Muscle of leg (tissue), 11 donors: ENCODE measurements around the gene KCNN3. TPM values are rescaled to one million over a fixed set of nuclear protein-coding genes. Genes with fewer than 3 reads are reported as not detected.

Experiments used
- DNase-seq: peaks from one replicate; pipeline ENCODE4 v3.0.0; 2013
- H3K27ac ChIP-seq: one replicate; pipeline ENCODE4 v1.5.1; 2013; ENCODE audit warnings: mild to moderate bottlenecking, low read length, control low read depth
- H3K27me3 ChIP-seq: one replicate; pipeline ENCODE4 v1.6.1; 2013; ENCODE audit warnings: low read length; ENCODE audit not compliant: control insufficient read depth, insufficient read depth
- H3K36me3 ChIP-seq: one replicate; pipeline ENCODE4 v1.6.1; 2013; ENCODE audit warnings: low read length; ENCODE audit not compliant: control insufficient read depth, insufficient read depth
- H3K4me1 ChIP-seq: one replicate; pipeline ENCODE4 v1.6.1; 2013; ENCODE audit warnings: low read length; ENCODE audit not compliant: control insufficient read depth, insufficient read depth
- H3K4me3 ChIP-seq: one replicate; pipeline ENCODE4 v1.5.1; 2013; ENCODE audit warnings: low read length, control low read depth
- H3K9me3 ChIP-seq: replicated peaks from 2 replicates; pipeline ENCODE4 v1.6.1; 2013; ENCODE audit warnings: low read depth, low read length; ENCODE audit not compliant: control insufficient read depth
- WGBS: methylation state at CpG from one replicate; pipeline ENCODE4 v1.1.5; 2013; ENCODE audit warnings: missing lambda C conversion rate; ENCODE audit not compliant: insufficient coverage; 5-methylcytosine and 5-hydroxymethylcytosine counted together
- polyA plus RNA-seq, 8 donors: library from polyadenylated mRNA; unstranded; fragments of 120-200 nt; gene quantifications; one replicate each; pipeline versions ENCODE4 v1.2.1 to v1.2.3, GENCODE V29; 2013; ENCODE audit warnings: inconsistent platforms in 1 of 8, low replicate concordance in 1 of 8; ENCODE audit not compliant: insufficient read length in 8 of 8, insufficient read depth in 1 of 8
- total RNA-seq: library from RNA; stranded (reverse); fragments of 120-200 nt; gene quantifications from one replicate; pipeline ENCODE4 v1.2.4, GENCODE V29; 2013

KCNN3 gene
- total and polyA plus RNA-seq, 9 donors, result 5.1 to 9.6 (median 7.5) TPM

- Histone ChIP-seq H3K4me1 (peaks cover 27% of the 10 kb centered on the region), H3K27ac (no peak overlapping the region), H3K27me3 (peaks cover 10% of the 10 kb centered on the region), H3K4me3 (no peak overlapping the region), H3K9me3 (no peaks in the 10 kb centered on the region), H3K36me3 (peaks cover 4% of the 10 kb centered on the region)
- 28% methylated on average over 3 of the region's 3 CpGs for WGBS
- no peak for DNase-seq
These were observed 104.1 kb downstream of the KCNN3 start for GRCh38 chr1:154765970-154766369.

- Histone ChIP-seq H3K4me1 (peaks cover 33% of the 10 kb centered on the region), H3K4me3 (no peak overlapping the region), H3K9me3 (no peaks in the 10 kb centered on the region), H3K27me3 (peaks cover 17% of the 10 kb centered on the region), H3K27ac (no peak overlapping the region), H3K36me3 (peaks cover 4% of the 10 kb centered on the region)
- DNase-seq, result no peak
- WGBS, result no CpG with 5 or more reads among the region's 3 CpGs
These were observed 105.3 kb downstream of the KCNN3 start for GRCh38 chr1:154764773-154765172.

GRCh38 chr1:154764181-154764580, 105.9 kb downstream of the KCNN3 start:
- peaks cover 33% of the 10 kb centered on the region for H3K4me1 ChIP-seq
- peaks cover 17% of the 10 kb centered on the region for H3K27me3 ChIP-seq
- DNase-seq, result no peak
- H3K9me3 ChIP-seq, result no peaks in the 10 kb centered on the region
- no peak overlapping the region for H3K27ac ChIP-seq
- no CpG with 5 or more reads among the region's 1 CpG for WGBS
- H3K36me3 ChIP-seq, result peaks cover 3% of the 10 kb centered on the region
- no peak overlapping the region for H3K4me3 ChIP-seq

- peaks cover 17% of the 10 kb centered on the region for H3K27me3 ChIP-seq
- 4% methylated on average over 42 of the region's 54 CpGs for WGBS
- H3K9me3 ChIP-seq, result no peaks in the 10 kb centered on the region
- H3K27ac ChIP-seq, result no peak overlapping the region
- no peak for DNase-seq
- H3K4me3 ChIP-seq, result peak overlapping the region; percentile 11
- no peaks in the 10 kb centered on the region for H3K36me3 ChIP-seq
- peaks cover 6% of the 10 kb centered on the region for H3K4me1 ChIP-seq
These were observed 109.6 kb downstream of the KCNN3 start for GRCh38 chr1:154760469-154760933.

GRCh38 chr1:154759793-154760192, 110.3 kb downstream of the KCNN3 start:
- Histone ChIP-seq H3K4me3 (no peak overlapping the region), H3K9me3 (no peaks in the 10 kb centered on the region), H3K4me1 (peaks cover 6% of the 10 kb centered on the region), H3K27me3 (peaks cover 17% of the 10 kb centered on the region), H3K27ac (no peak overlapping the region), H3K36me3 (no peaks in the 10 kb centered on the region)
- no peak for DNase-seq
- WGBS, result 100% methylated on average over 2 of the region's 8 CpGs

- 85% methylated on average over 3 of the region's 7 CpGs for WGBS
- H3K36me3 ChIP-seq, result peaks cover 2% of the 10 kb centered on the region
- H3K27me3 ChIP-seq, result peaks cover 16% of the 10 kb centered on the region
- H3K4me3 ChIP-seq, result no peak overlapping the region
- H3K4me1 ChIP-seq, result peaks cover 6% of the 10 kb centered on the region
- H3K27ac ChIP-seq, result no peak overlapping the region
- no peaks in the 10 kb centered on the region for H3K9me3 ChIP-seq
- DNase-seq, result no peak
These were observed 110.9 kb downstream of the KCNN3 start for GRCh38 chr1:154759196-154759595.

GRCh38 chr1:154758346-154758745, 111.7 kb downstream of the KCNN3 start:
- WGBS, result 88% methylated on average over 4 of the region's 6 CpGs
- Histone ChIP-seq H3K27ac (no peak overlapping the region), H3K27me3 (peaks cover 15% of the 10 kb centered on the region), H3K4me1 (peaks cover 6% of the 10 kb centered on the region), H3K36me3 (peaks cover 2% of the 10 kb centered on the region), H3K4me3 (no peak overlapping the region), H3K9me3 (no peaks in the 10 kb centered on the region)
- DNase-seq, result no peak

GRCh38 chr1:154756793-154757548, 113.1 kb downstream of the KCNN3 start:
- no peak overlapping the region for H3K4me3 ChIP-seq
- no peak for DNase-seq
- no peaks in the 10 kb centered on the region for H3K9me3 ChIP-seq
- peaks cover 5% of the 10 kb centered on the region for H3K36me3 ChIP-seq
- 58% methylated on average over 5 of the region's 5 CpGs for WGBS
- H3K4me1 ChIP-seq, result peaks cover 6% of the 10 kb centered on the region
- H3K27me3 ChIP-seq, result peaks cover 15% of the 10 kb centered on the region
- no peak overlapping the region for H3K27ac ChIP-seq

GRCh38 chr1:154755858-154756730, 114.0 kb downstream of the KCNN3 start:
- no peak overlapping the region for H3K27ac ChIP-seq
- DNase-seq, result no peak
- H3K4me1 ChIP-seq, result peaks cover 12% of the 10 kb centered on the region
- H3K27me3 ChIP-seq, result peaks cover 8% of the 10 kb centered on the region
- H3K9me3 ChIP-seq, result no peaks in the 10 kb centered on the region
- WGBS, result 53% methylated on average over 3 of the region's 6 CpGs
- peaks cover 5% of the 10 kb centered on the region for H3K36me3 ChIP-seq
- H3K4me3 ChIP-seq, result no peak overlapping the region

GRCh38 chr1:154753426-154753825, 116.7 kb downstream of the KCNN3 start:
- DNase-seq, result no peak
- Histone ChIP-seq H3K4me1 (peaks cover 17% of the 10 kb centered on the region), H3K9me3 (no peaks in the 10 kb centered on the region), H3K27ac (no peak overlapping the region), H3K27me3 (no peaks in the 10 kb centered on the region), H3K4me3 (no peak overlapping the region), H3K36me3 (peaks cover 5% of the 10 kb centered on the region)
- WGBS, result 57% methylated on average over 3 of the region's 7 CpGs
